H9 (cell line): ENCODE results near the gene ANKRD35. TPM values are rescaled to one million over a fixed set of nuclear protein-coding genes. Genes with fewer than 3 reads are reported as not detected.

ENCODE experiments used
- DNase-seq: peaks from one replicate; pipeline ENCODE4 v3.0.0-alpha.2; 2017
- H2AFZ ChIP-seq: one replicate; pipeline ENCODE4 v1.6.1; 2013; ENCODE audit warnings: mild to moderate bottlenecking, low read length, control low read depth, moderate library complexity
- H2AK5ac ChIP-seq: 2 replicates; pipeline ENCODE4 v1.6.1; 2013; ENCODE audit warnings: low read length, control low read depth, mixed read lengths; ENCODE audit not compliant: insufficient read length
- H2BK120ac ChIP-seq: one replicate; pipeline ENCODE4 v1.6.1; 2013; ENCODE audit warnings: low read depth, mild to moderate bottlenecking, low read length, control low read depth, inconsistent platforms; ENCODE audit not compliant: poor library complexity, severe bottlenecking
- H2BK12ac ChIP-seq: 2 replicates; pipeline ENCODE4 v1.6.1; 2013; ENCODE audit warnings: low read length, control low read depth, mixed read lengths, low read depth; ENCODE audit not compliant: insufficient read length
- H2BK15ac ChIP-seq: 2 replicates; pipeline ENCODE4 v1.6.1; 2013; ENCODE audit warnings: low read depth, low read length, control low read depth
- H2BK20ac ChIP-seq: one replicate; pipeline ENCODE4 v1.6.1; 2013; ENCODE audit warnings: low read depth, mild to moderate bottlenecking, low read length, control low read depth, inconsistent platforms; ENCODE audit not compliant: poor library complexity, severe bottlenecking
- H2BK5ac ChIP-seq: 2 replicates; pipeline ENCODE4 v1.6.1; 2013; ENCODE audit warnings: low read length, control low read depth, mixed read lengths; ENCODE audit not compliant: insufficient read length
- H3K14ac ChIP-seq: 2 replicates; pipeline ENCODE4 v1.6.1; 2013; ENCODE audit warnings: low read length, control low read depth; ENCODE audit not compliant: insufficient read depth
- H3K18ac ChIP-seq: 2 replicates; pipeline ENCODE4 v1.6.1; 2013; ENCODE audit warnings: low read depth, mild to moderate bottlenecking, mixed read lengths, low read length, control low read depth; ENCODE audit not compliant: insufficient read length
- H3K23ac ChIP-seq: 2 replicates; pipeline ENCODE4 v1.6.1; 2013; ENCODE audit warnings: low read length, control low read depth, mixed read lengths, low read depth; ENCODE audit not compliant: insufficient read length
- H3K23me2 ChIP-seq: 2 replicates; pipeline ENCODE4 v1.6.1; 2013; ENCODE audit warnings: low read depth, mild to moderate bottlenecking, mixed read lengths, low read length, control low read depth; ENCODE audit not compliant: insufficient read length, poor library complexity, severe bottlenecking
- H3K27ac ChIP-seq: 2 replicates; pipeline ENCODE4 v1.5.1; 2013; ENCODE audit warnings: low read length, control low read depth, mixed read lengths, low read depth; ENCODE audit not compliant: insufficient read length
- H3K27me3 ChIP-seq: 2 replicates; pipeline ENCODE4 v1.6.1; 2013; ENCODE audit warnings: low read length, control low read depth, inconsistent platforms; ENCODE audit not compliant: insufficient read depth
- H3K4ac ChIP-seq: 2 replicates; pipeline ENCODE4 v1.6.1; 2013; ENCODE audit warnings: low read depth, mild to moderate bottlenecking, control low read depth, inconsistent platforms, low read length, moderate library complexity
- H3K4me1 ChIP-seq: 2 replicates; pipeline ENCODE4 v1.6.1; 2013; ENCODE audit warnings: low read length, control low read depth, inconsistent platforms; ENCODE audit not compliant: insufficient read depth
- H3K4me2 ChIP-seq: 2 replicates; pipeline ENCODE4 v1.6.1; 2013; ENCODE audit warnings: low read length, control low read depth, mixed read lengths; ENCODE audit not compliant: insufficient read length, insufficient read depth
- H3K56ac ChIP-seq: 2 replicates; pipeline ENCODE4 v1.6.1; 2013; ENCODE audit warnings: low read depth, mild to moderate bottlenecking, mixed read lengths, low read length, control low read depth; ENCODE audit not compliant: insufficient read length
- H3K79me1 ChIP-seq: 2 replicates; pipeline ENCODE4 v1.6.1; 2013; ENCODE audit warnings: low read depth, mild to moderate bottlenecking, moderate library complexity, low read length, control low read depth, inconsistent platforms; ENCODE audit not compliant: insufficient read depth, poor library complexity, severe bottlenecking
- H3K79me2 ChIP-seq: 2 replicates; pipeline ENCODE4 v1.6.1; 2013; ENCODE audit warnings: low read length, control low read depth, inconsistent platforms; ENCODE audit not compliant: insufficient read depth
- H3K9ac ChIP-seq: 2 replicates; pipeline ENCODE4 v1.6.1; 2013; ENCODE audit warnings: low read length, control low read depth, mixed read lengths; ENCODE audit not compliant: insufficient read length; ENCODE audit errors: extremely low read depth
- H3K9me3 ChIP-seq: one replicate; pipeline ENCODE4 v1.6.1; 2013; ENCODE audit warnings: low read depth, low read length, inconsistent platforms; ENCODE audit not compliant: control insufficient read depth
- H3T11ph ChIP-seq: one replicate; pipeline ENCODE4 v1.6.1; 2013; ENCODE audit warnings: mild to moderate bottlenecking, low read length, control low read depth, inconsistent platforms
- H4K20me1 ChIP-seq: one replicate; pipeline ENCODE4 v1.6.1; 2013; ENCODE audit not compliant: control insufficient read depth, insufficient read length, insufficient read depth
- H4K5ac ChIP-seq: 2 replicates; pipeline ENCODE4 v1.6.1; 2013; ENCODE audit warnings: low read depth, mild to moderate bottlenecking, mixed read lengths, low read length, control low read depth; ENCODE audit not compliant: insufficient read length
- H4K8ac ChIP-seq: replicated peaks from 2 replicates; pipeline ENCODE4 v1.6.1; 2013; ENCODE audit warnings: low read length, control low read depth, mixed read lengths, low read depth; ENCODE audit not compliant: insufficient read length
- H4K91ac ChIP-seq: 2 replicates; pipeline ENCODE4 v1.6.1; 2013; ENCODE audit warnings: low read depth, mild to moderate bottlenecking, moderate library complexity, mixed read lengths, low read length, control low read depth; ENCODE audit not compliant: insufficient read length
- H3K27ac Mint-ChIP-seq, 3 experiments: 2 replicates in 2 of 3; 3 replicates in 1 of 3; pipeline ENCODE4 v1.8.0; 2020 to 2021; ENCODE audit warnings: mixed read lengths in 3 of 3, mild to moderate bottlenecking in 1 of 3, moderate library complexity in 1 of 3
- H3K27me3 Mint-ChIP-seq: 2 replicates; pipeline ENCODE4 v1.8.0; 2021; ENCODE audit warnings: low read depth, mild to moderate bottlenecking, moderate library complexity, mixed read lengths
- H3K36me3 Mint-ChIP-seq, 3 experiments: 2 replicates in 2 of 3; 3 replicates in 1 of 3; pipeline ENCODE4 v1.8.0; 2020 to 2021; ENCODE audit warnings: low read depth in 3 of 3, mixed read lengths in 3 of 3; ENCODE audit not compliant: insufficient read depth in 1 of 3
- H3K4me1 Mint-ChIP-seq, 2 experiments: 2 replicates each; pipeline ENCODE4 v1.8.0; 2020; ENCODE audit warnings: mixed read lengths in 2 of 2
- H3K4me3 Mint-ChIP-seq, 2 experiments: 2 replicates in 1 of 2; 3 replicates in 1 of 2; pipeline ENCODE4 v1.8.0; 2020 to 2021; ENCODE audit warnings: mild to moderate bottlenecking in 2 of 2, mixed read lengths in 2 of 2, moderate library complexity in 1 of 2
- H3K9me3 Mint-ChIP-seq, 2 experiments: 2 replicates in 1 of 2; 3 replicates in 1 of 2; pipeline ENCODE4 v1.8.0; 2020; ENCODE audit warnings: mild to moderate bottlenecking in 2 of 2, mixed read lengths in 2 of 2, moderate library complexity in 1 of 2
- total RNA-seq: library from RNA; stranded (reverse); gene quantifications from 2 replicates; pipeline ENCODE4 v1.2.1, GENCODE V29; 2021
- TF ChIP-seq, protein P1 (sequence below): fragments of 200-600 bp; sonication (generic); conservative IDR thresholded peaks from 3 replicates; pipeline ENCODE4 v1.8.0; 2021; ENCODE audit warnings: antibody characterized with exemption, mild to moderate bottlenecking

The ANKRD35 gene
- total RNA-seq, 1 experiment from 2014 or later = 0.28 TPM

DNA sequence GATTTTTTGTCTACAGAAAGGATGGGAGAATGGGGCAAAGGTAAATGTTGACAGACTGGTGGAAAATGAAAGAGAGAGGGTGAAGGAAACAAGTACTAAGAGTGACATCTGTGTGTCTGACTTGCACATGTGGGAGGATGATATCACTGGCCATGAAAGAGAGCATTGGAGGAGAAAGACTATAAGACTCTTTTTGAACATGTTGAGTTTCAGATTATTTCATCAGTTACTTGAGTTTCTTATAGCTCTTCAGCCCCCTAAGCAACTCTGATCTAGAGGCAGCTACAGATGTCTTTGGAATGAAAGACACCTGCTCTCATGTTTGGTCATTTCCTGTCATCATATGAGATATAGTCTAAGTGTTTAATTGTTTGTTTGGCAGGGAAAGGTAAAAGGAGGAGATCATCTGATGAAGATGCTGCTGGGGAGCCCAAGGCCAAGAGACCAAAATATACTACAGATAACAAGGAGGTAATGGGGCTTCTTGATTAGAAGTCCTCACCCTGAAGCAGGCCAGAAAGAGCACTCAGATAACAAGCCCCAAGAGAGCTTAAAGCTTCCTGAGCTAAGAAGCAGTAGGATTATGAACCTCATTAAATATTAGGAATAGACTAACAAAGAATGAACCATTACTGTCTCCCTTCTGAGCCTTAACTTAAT, 57.2 kb downstream of the ANKRD35 start:
- no peak for DNase-seq
- Histone ChIP-seq H2BK5ac (no peak overlapping the region), H4K5ac (no peak overlapping the region), H2BK12ac (no peak overlapping the region), H3K79me2 (peaks cover 3% of the 10 kb centered on the region; the same call in 1 of the 2 replicates), H4K8ac (no peak overlapping the region), H2BK20ac (no peak overlapping the region), H2BK15ac (no peak overlapping the region), H3K9me3 (no peaks in the 10 kb centered on the region), H3K27me3 (no peaks in the 10 kb centered on the region), H3T11ph (no peak overlapping the region), H3K4ac (no peak overlapping the region), H3K27ac (no peak overlapping the region), H3K23me2 (peaks cover 7% of the 10 kb centered on the region), H3K23ac (no peak overlapping the region), H3K56ac (no peak overlapping the region), H2BK120ac (no peak overlapping the region), H2AFZ (no peak overlapping the region), H3K79me1 (peaks cover 3% of the 10 kb centered on the region), H3K4me1 (no peaks in the 10 kb centered on the region), H3K14ac (no peak overlapping the region), H2AK5ac (no peak overlapping the region), H3K9ac (no peak overlapping the region), H3K18ac (no peak overlapping the region), H3K4me2 (no peak overlapping the region), H4K20me1 (no peaks in the 10 kb centered on the region), H4K91ac (no peak overlapping the region)
- Mint-ChIP-seq H3K9me3 (no peaks in the 10 kb centered on the region; a peak in 1 of 5 replicates), H3K36me3 (peaks cover 38 to 73% (median 71%) of the 10 kb centered on the region in 3 experiments), H3K27me3 (no peaks in the 10 kb centered on the region; the same call in 1 of the 2 replicates), H3K27ac (no peak overlapping the region; a peak in 1 of 7 replicates), H3K4me3 (no peak overlapping the region), H3K4me1 (peaks cover 7% of the 10 kb centered on the region in 2 experiments; a peak in 2 of 4 replicates)
- TF ChIP-seq, protein P1, sequence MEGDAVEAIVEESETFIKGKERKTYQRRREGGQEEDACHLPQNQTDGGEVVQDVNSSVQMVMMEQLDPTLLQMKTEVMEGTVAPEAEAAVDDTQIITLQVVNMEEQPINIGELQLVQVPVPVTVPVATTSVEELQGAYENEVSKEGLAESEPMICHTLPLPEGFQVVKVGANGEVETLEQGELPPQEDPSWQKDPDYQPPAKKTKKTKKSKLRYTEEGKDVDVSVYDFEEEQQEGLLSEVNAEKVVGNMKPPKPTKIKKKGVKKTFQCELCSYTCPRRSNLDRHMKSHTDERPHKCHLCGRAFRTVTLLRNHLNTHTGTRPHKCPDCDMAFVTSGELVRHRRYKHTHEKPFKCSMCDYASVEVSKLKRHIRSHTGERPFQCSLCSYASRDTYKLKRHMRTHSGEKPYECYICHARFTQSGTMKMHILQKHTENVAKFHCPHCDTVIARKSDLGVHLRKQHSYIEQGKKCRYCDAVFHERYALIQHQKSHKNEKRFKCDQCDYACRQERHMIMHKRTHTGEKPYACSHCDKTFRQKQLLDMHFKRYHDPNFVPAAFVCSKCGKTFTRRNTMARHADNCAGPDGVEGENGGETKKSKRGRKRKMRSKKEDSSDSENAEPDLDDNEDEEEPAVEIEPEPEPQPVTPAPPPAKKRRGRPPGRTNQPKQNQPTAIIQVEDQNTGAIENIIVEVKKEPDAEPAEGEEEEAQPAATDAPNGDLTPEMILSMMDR = no peak
